Adipocyte (in vitro differentiated cells): ENCODE measurements around the gene RPS21.

Experiments
- DNase-seq: peaks from one replicate; pipeline ENCODE4 v3.0.0-alpha.2; 2015; ENCODE audit warnings: low read depth
- H3K27me3 ChIP-seq: replicated peaks from 2 replicates; pipeline ENCODE4 v1.7.0; 2013; ENCODE audit warnings: mild to moderate bottlenecking, low read length, moderate library complexity; ENCODE audit not compliant: control insufficient read depth, insufficient read depth
- H3K36me3 ChIP-seq: 2 replicates; pipeline ENCODE4 v1.7.0; 2013; ENCODE audit warnings: low read length, mild to moderate bottlenecking, moderate library complexity; ENCODE audit not compliant: control insufficient read depth, insufficient read depth, severe bottlenecking
- H3K4me1 ChIP-seq: 2 replicates; pipeline ENCODE4 v1.7.0; 2013; ENCODE audit warnings: mild to moderate bottlenecking, low read length, moderate library complexity; ENCODE audit not compliant: control insufficient read depth, insufficient read depth
- H3K4me3 ChIP-seq: 2 replicates; pipeline ENCODE4 v1.7.0; 2013; ENCODE audit warnings: mild to moderate bottlenecking, low read length, moderate library complexity
- H3K9ac ChIP-seq: 2 replicates; pipeline ENCODE4 v1.7.0; 2013; ENCODE audit warnings: mild to moderate bottlenecking, low read length, moderate library complexity
- H3K9me3 ChIP-seq: 2 replicates; pipeline ENCODE4 v1.7.0; 2013; ENCODE audit warnings: mild to moderate bottlenecking, low read length, moderate library complexity; ENCODE audit not compliant: control insufficient read depth

Gene RPS21

GRCh38 chr20:62386383-62387218 is at the start of gene RPS21:
TSS of gene RPS21 (plus strand) at chr20:62387103. CDS start at chr20:62387339, 236 bp downstream.
- Histone ChIP-seq H3K9ac (peak within 1 kb of the TSS; percentile 95), H3K4me1 (peaks cover 15% of the 10 kb centered on the region), H3K36me3 (peaks cover 28% of the 10 kb centered on the region), H3K4me3 (peak within 1 kb of the TSS; percentile 92), H3K9me3 (no peaks in the 10 kb centered on the region), H3K27me3 (no peaks in the 10 kb centered on the region)
- DNase-seq, result peak; percentile 97

- no peak overlapping the region for H3K4me3 ChIP-seq
These were observed 49.2 kb upstream of the RPS21 start for GRCh38 chr20:62337558-62338293.

GRCh38 chr20:62338294-62338620 is 48.6 kb upstream of the RPS21 start:
- Histone ChIP-seq H3K36me3 (no peaks in the 10 kb centered on the region), H3K9me3 (peaks cover 6% of the 10 kb centered on the region), H3K4me1 (no peaks in the 10 kb centered on the region), H3K9ac (no peak overlapping the region), H3K4me3 (no peak overlapping the region), H3K27me3 (no peaks in the 10 kb centered on the region)
- no peak for DNase-seq

More at GRCh38 chr20:62337558-62338293, 49.2 kb upstream of the RPS21 start:
- H3K27me3 ChIP-seq, result no peaks in the 10 kb centered on the region
- no peaks in the 10 kb centered on the region for H3K36me3 ChIP-seq
- H3K9me3 ChIP-seq, result peaks cover 6% of the 10 kb centered on the region
- H3K9ac ChIP-seq, result no peak overlapping the region
- DNase-seq, result no peak
- H3K4me1 ChIP-seq, result no peaks in the 10 kb centered on the region

GRCh38 chr20:62339647-62340062 is 47.2 kb upstream of the RPS21 start:
- no peaks in the 10 kb centered on the region for H3K4me1 ChIP-seq
- no peaks in the 10 kb centered on the region for H3K27me3 ChIP-seq
- H3K9me3 ChIP-seq, result peaks cover 6% of the 10 kb centered on the region
- H3K4me3 ChIP-seq, result no peak overlapping the region
- no peak overlapping the region for H3K9ac ChIP-seq
- DNase-seq, result no peak
- no peaks in the 10 kb centered on the region for H3K36me3 ChIP-seq

- Histone ChIP-seq H3K9ac (no peak overlapping the region), H3K4me1 (no peaks in the 10 kb centered on the region), H3K4me3 (no peak overlapping the region), H3K27me3 (no peaks in the 10 kb centered on the region), H3K36me3 (no peaks in the 10 kb centered on the region), H3K9me3 (peaks cover 6% of the 10 kb centered on the region)
- DNase-seq, result no peak
These were observed 44.0 kb upstream of the RPS21 start for GRCh38 chr20:62342910-62343309.

GRCh38 chr20:62344092-62344491 is 42.8 kb upstream of the RPS21 start:
- DNase-seq, result no peak
- no peak overlapping the region for H3K4me3 ChIP-seq
- no peak overlapping the region for H3K9ac ChIP-seq

GRCh38 chr20:62344782-62345181 is 42.1 kb upstream of the RPS21 start:
- Histone ChIP-seq H3K9ac (no peak overlapping the region), H3K4me3 (no peak overlapping the region), H3K9me3 (peaks cover 9% of the 10 kb centered on the region), H3K36me3 (no peaks in the 10 kb centered on the region), H3K4me1 (no peaks in the 10 kb centered on the region), H3K27me3 (no peaks in the 10 kb centered on the region)
- DNase-seq, result no peak

More at GRCh38 chr20:62344092-62344491, 42.8 kb upstream of the RPS21 start:
- H3K36me3 ChIP-seq, result no peaks in the 10 kb centered on the region
- no peaks in the 10 kb centered on the region for H3K27me3 ChIP-seq
- H3K9me3 ChIP-seq, result peaks cover 9% of the 10 kb centered on the region
- H3K4me1 ChIP-seq, result no peaks in the 10 kb centered on the region

GRCh38 chr20:62345681-62346370 is 41.1 kb upstream of the RPS21 start:
- no peak for DNase-seq
- H3K9me3 ChIP-seq, result peaks cover 9% of the 10 kb centered on the region
- no peaks in the 10 kb centered on the region for H3K4me1 ChIP-seq
- H3K4me3 ChIP-seq, result no peak overlapping the region
- H3K27me3 ChIP-seq, result no peaks in the 10 kb centered on the region
- H3K36me3 ChIP-seq, result no peaks in the 10 kb centered on the region
- H3K9ac ChIP-seq, result no peak overlapping the region

GRCh38 chr20:62346398-62347150 is 40.3 kb upstream of the RPS21 start:
- H3K9me3 ChIP-seq, result peaks cover 3% of the 10 kb centered on the region
- H3K4me3 ChIP-seq, result no peak overlapping the region
- DNase-seq, result no peak
- no peaks in the 10 kb centered on the region for H3K36me3 ChIP-seq
- no peak overlapping the region for H3K9ac ChIP-seq
- no peaks in the 10 kb centered on the region for H3K4me1 ChIP-seq
- no peaks in the 10 kb centered on the region for H3K27me3 ChIP-seq

- Histone ChIP-seq H3K4me1 (no peaks in the 10 kb centered on the region), H3K9me3 (peaks cover 3% of the 10 kb centered on the region), H3K9ac (no peak overlapping the region), H3K4me3 (no peak overlapping the region), H3K27me3 (no peaks in the 10 kb centered on the region), H3K36me3 (no peaks in the 10 kb centered on the region)
- DNase-seq, result no peak
These were observed 39.8 kb upstream of the RPS21 start for GRCh38 chr20:62347151-62347404.

- DNase-seq, result no peak
- Histone ChIP-seq H3K9ac (no peak overlapping the region), H3K36me3 (no peaks in the 10 kb centered on the region), H3K4me1 (no peaks in the 10 kb centered on the region), H3K27me3 (no peaks in the 10 kb centered on the region), H3K9me3 (peaks cover 3% of the 10 kb centered on the region), H3K4me3 (no peak overlapping the region)
These were observed 39.5 kb upstream of the RPS21 start for GRCh38 chr20:62347445-62347844.
